Measurements from ENCODE around the gene PIK3R5.

DNA sequence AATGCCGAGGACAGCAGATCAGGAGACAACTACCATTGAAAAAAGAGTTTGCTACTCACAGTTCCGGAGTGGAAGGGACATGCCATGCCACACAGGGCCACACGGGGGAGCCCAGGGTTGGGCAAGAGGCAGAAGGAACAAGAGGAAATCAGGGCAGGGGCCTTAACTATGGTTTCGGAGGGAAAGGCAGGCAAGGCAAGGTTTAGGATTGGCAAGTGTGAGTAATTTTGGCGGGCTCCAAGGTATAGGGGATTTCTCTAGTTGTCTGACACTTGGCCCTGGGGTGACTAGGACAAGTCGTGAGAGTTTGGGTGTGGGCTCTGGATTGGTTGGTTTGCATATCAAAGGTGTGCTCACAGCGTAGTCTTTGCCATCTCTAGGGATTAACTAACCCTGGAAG lies 28.8 kb upstream of the PIK3R5 start:
- TF ChIP-seq, protein P1, sequence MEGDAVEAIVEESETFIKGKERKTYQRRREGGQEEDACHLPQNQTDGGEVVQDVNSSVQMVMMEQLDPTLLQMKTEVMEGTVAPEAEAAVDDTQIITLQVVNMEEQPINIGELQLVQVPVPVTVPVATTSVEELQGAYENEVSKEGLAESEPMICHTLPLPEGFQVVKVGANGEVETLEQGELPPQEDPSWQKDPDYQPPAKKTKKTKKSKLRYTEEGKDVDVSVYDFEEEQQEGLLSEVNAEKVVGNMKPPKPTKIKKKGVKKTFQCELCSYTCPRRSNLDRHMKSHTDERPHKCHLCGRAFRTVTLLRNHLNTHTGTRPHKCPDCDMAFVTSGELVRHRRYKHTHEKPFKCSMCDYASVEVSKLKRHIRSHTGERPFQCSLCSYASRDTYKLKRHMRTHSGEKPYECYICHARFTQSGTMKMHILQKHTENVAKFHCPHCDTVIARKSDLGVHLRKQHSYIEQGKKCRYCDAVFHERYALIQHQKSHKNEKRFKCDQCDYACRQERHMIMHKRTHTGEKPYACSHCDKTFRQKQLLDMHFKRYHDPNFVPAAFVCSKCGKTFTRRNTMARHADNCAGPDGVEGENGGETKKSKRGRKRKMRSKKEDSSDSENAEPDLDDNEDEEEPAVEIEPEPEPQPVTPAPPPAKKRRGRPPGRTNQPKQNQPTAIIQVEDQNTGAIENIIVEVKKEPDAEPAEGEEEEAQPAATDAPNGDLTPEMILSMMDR (IDR thresholded peaks at IDR 0.05; ENCODE audit: borderline replicate concordance, extremely low read depth, low read length, poor library complexity, severe bottlenecking): peak; percentile 82
- no peak for TF ChIP-seq EZH2 (IDR thresholded peaks at IDR 0.05; ENCODE audit: borderline replicate concordance, low read depth, low read length, severe bottlenecking)

All from DND-41 (cell line).